ENCODE data around the gene TCAIM. TPM values are rescaled to one million over a fixed set of nuclear protein-coding genes. Genes with fewer than 3 reads are reported as not detected.

TCAIM gene
- total RNA-seq, 1 donor from 2014 or later = 33.2 TPM

- Histone ChIP-seq H3K4me1 (no peaks in the 10 kb centered on the region), H3K4me3 (no peak overlapping the region), H3K36me3 (no peaks in the 10 kb centered on the region), H3K27me3 (no peaks in the 10 kb centered on the region), H3K9me3 (no peaks in the 10 kb centered on the region), H3K27ac (no peak overlapping the region)
- DNase-seq = no peak
- intact Hi-C loops (cut with DNase I) = no loop called here
- no peak for ATAC-seq
- TF ChIP-seq CTCF (IDR thresholded peaks at IDR 0.05) = peak; percentile 11
Measured at GRCh38 chr3:44418549-44418948, 80.0 kb downstream of the TCAIM start.

GRCh38 chr3:44419116-44419922 is 80.8 kb downstream of the TCAIM start:
- no peak for DNase-seq
- intact Hi-C loops (cut with DNase I) = no loop called here
- no peaks in the 10 kb centered on the region for H3K4me1 ChIP-seq
- H3K27ac ChIP-seq = no peak overlapping the region
- ATAC-seq = no peak
- no peak overlapping the region for H3K4me3 ChIP-seq
- TF ChIP-seq CTCF (IDR thresholded peaks at IDR 0.05) = no peak
- H3K9me3 ChIP-seq = no peaks in the 10 kb centered on the region
- H3K27me3 ChIP-seq = no peaks in the 10 kb centered on the region
- H3K36me3 ChIP-seq = no peaks in the 10 kb centered on the region

GRCh38 chr3:44419923-44420650 is 81.5 kb downstream of the TCAIM start:
- intact Hi-C loops (cut with DNase I) = no loop called here
- no peaks in the 10 kb centered on the region for H3K36me3 ChIP-seq
- ATAC-seq (no peak), DNase-seq (no peak)
- no peaks in the 10 kb centered on the region for H3K27me3 ChIP-seq
- no peaks in the 10 kb centered on the region for H3K9me3 ChIP-seq
- H3K4me1 ChIP-seq = no peaks in the 10 kb centered on the region
- TF ChIP-seq CTCF (IDR thresholded peaks at IDR 0.05) = no peak
- no peak overlapping the region for H3K4me3 ChIP-seq
- H3K27ac ChIP-seq = no peak overlapping the region

GRCh38 chr3:44420676-44421075 is 82.1 kb downstream of the TCAIM start:
- H3K4me1 ChIP-seq = no peaks in the 10 kb centered on the region
- DNase-seq = no peak
- H3K4me3 ChIP-seq = no peak overlapping the region
- no peaks in the 10 kb centered on the region for H3K27me3 ChIP-seq
- ATAC-seq = no peak
- no peaks in the 10 kb centered on the region for H3K9me3 ChIP-seq
- no peaks in the 10 kb centered on the region for H3K36me3 ChIP-seq
- TF ChIP-seq CTCF (IDR thresholded peaks at IDR 0.05) = no peak
- no peak overlapping the region for H3K27ac ChIP-seq
- intact Hi-C loops (cut with DNase I) = no loop called here

- no peak for TF ChIP-seq CTCF (IDR thresholded peaks at IDR 0.05)
- Histone ChIP-seq H3K36me3 (no peaks in the 10 kb centered on the region), H3K27ac (no peak overlapping the region), H3K4me1 (no peaks in the 10 kb centered on the region), H3K27me3 (no peaks in the 10 kb centered on the region), H3K4me3 (no peak overlapping the region), H3K9me3 (no peaks in the 10 kb centered on the region)
- intact Hi-C loops (cut with DNase I) = no loop called here
- ATAC-seq (no peak), DNase-seq (no peak)
Measured at GRCh38 chr3:44421280-44421679, 82.7 kb downstream of the TCAIM start.
